Brain microvascular endothelial cell (primary cell): ENCODE results near the gene BRSK2.

Source experiments
- DNase-seq: peaks from one replicate; pipeline ENCODE4 v3.0.0-alpha.2; 2020
- H3K27ac ChIP-seq: fragments of 250-450 bp; sonication (Bioruptor Pico); 2 replicates; pipeline ENCODE4 v1.5.1; 2020; ENCODE audit warnings: mild to moderate bottlenecking, moderate library complexity
- H3K27me3 ChIP-seq: fragments of 250-450 bp; sonication (Bioruptor Pico); replicated peaks from 2 replicates; pipeline ENCODE4 v1.5.1; 2020; ENCODE audit warnings: mild to moderate bottlenecking
- H3K36me3 ChIP-seq: fragments of 250-450 bp; sonication (Bioruptor Pico); replicated peaks from 2 replicates; pipeline ENCODE4 v1.5.1; 2020; ENCODE audit warnings: mild to moderate bottlenecking
- H3K4me3 ChIP-seq: 2 replicates; pipeline ENCODE4 v1.5.1; 2011; ENCODE audit warnings: low read depth, mild to moderate bottlenecking, control low read depth, low read length, moderate library complexity
- CTCF ChIP-seq: IDR thresholded peaks from 2 replicates; pipeline ENCODE4 v1.5.1; 2011; ENCODE audit warnings: low read depth, mild to moderate bottlenecking, moderate library complexity, low read length, control low read depth, inconsistent platforms; ENCODE audit errors: missing control alignments
- in situ Hi-C: cut with HindIII; loops from 2 replicates; pipeline ENCODE4 v1.10.0; 2017; ENCODE audit warnings: low sequenced_read_pairs, low pct_ligation_motif_present

The BRSK2 gene

GRCh38 chr11:1368966-1369365 lies 20.8 kb upstream of the BRSK2 start:
- in situ Hi-C loops, result no loop called here
- Histone ChIP-seq H3K27ac (no peak overlapping the region), H3K36me3 (no peaks in the 10 kb centered on the region), H3K27me3 (no peaks in the 10 kb centered on the region), H3K4me3 (no peak overlapping the region)
- no peak for DNase-seq
- TF ChIP-seq CTCF, result no peak

- TF ChIP-seq CTCF, result no peak
- Histone ChIP-seq H3K4me3 (no peak overlapping the region), H3K27me3 (no peaks in the 10 kb centered on the region), H3K36me3 (no peaks in the 10 kb centered on the region), H3K27ac (no peak overlapping the region)
- DNase-seq, result no peak
- in situ Hi-C loops, result no loop called here
Observed at GRCh38 chr11:1369371-1370005, 20.2 kb upstream of the BRSK2 start.

- in situ Hi-C loops, result no loop called here
- no peak overlapping the region for H3K4me3 ChIP-seq
- H3K27ac ChIP-seq, result no peak overlapping the region
- no peak for TF ChIP-seq CTCF
- no peak for DNase-seq
- no peaks in the 10 kb centered on the region for H3K36me3 ChIP-seq
- no peaks in the 10 kb centered on the region for H3K27me3 ChIP-seq
Observed at GRCh38 chr11:1370186-1371025, 19.3 kb upstream of the BRSK2 start.

- in situ Hi-C loops, result no loop called here
- H3K27ac ChIP-seq, result no peak overlapping the region
- TF ChIP-seq CTCF, result no peak
- no peaks in the 10 kb centered on the region for H3K36me3 ChIP-seq
- H3K4me3 ChIP-seq, result no peak overlapping the region
- no peaks in the 10 kb centered on the region for H3K27me3 ChIP-seq
- DNase-seq, result no peak
Observed at GRCh38 chr11:1371026-1371325, 18.8 kb upstream of the BRSK2 start.

- Histone ChIP-seq H3K27ac (no peak overlapping the region), H3K27me3 (peaks cover 1% of the 10 kb centered on the region), H3K36me3 (no peaks in the 10 kb centered on the region), H3K4me3 (no peak overlapping the region)
- in situ Hi-C loops, result no loop called here
- DNase-seq, result no peak
- no peak for TF ChIP-seq CTCF
Observed at GRCh38 chr11:1371377-1371776, 18.4 kb upstream of the BRSK2 start.
